Measurements from ENCODE around the gene OS9. TPM values are rescaled to one million over a fixed set of nuclear protein-coding genes. Genes with fewer than 3 reads are reported as not detected.

The OS9 gene
- total RNA-seq, 2 experiments from 2014 or later: 82.6 to 112 TPM

- intact Hi-C loops (cut with micrococcal nuclease; ENCODE audit: unreplicated experiment): no loop called here
- CTCF ChIA-PET (ENCODE audit: unreplicated experiment): no interaction called here
- DNase-seq (ENCODE audit: low spot score): no peak
- no peak overlapping the region for H2AFZ ChIP-seq (ENCODE audit: low read length)
- BruUV-seq (replicated peaks): no TSS peak
- H3K9me3 ChIP-seq (ENCODE audit: low read length): no peaks in the 10 kb centered on the region
- H3K27ac ChIP-seq (ENCODE audit: low read depth, low read length, poor library complexity, severe bottlenecking): no peak overlapping the region
- peaks cover 7% of the 10 kb centered on the region for H3K4me1 ChIP-seq (ENCODE audit: insufficient read depth, low read length, poor library complexity, severe bottlenecking)
- H3K79me2 ChIP-seq (ENCODE audit: insufficient read depth, low read depth, low read length): 0 out of 2 replicates have a peak, but pooled peaks cover 7% of the 10 kb centered on the region
- no peak overlapping the region for H3K4me2 ChIP-seq (ENCODE audit: low read length)
- peaks cover 10% of the 10 kb centered on the region; the same call in 1 of the 2 replicates for H4K20me1 ChIP-seq (ENCODE audit: insufficient read depth, low read length)
- no peaks in the 10 kb centered on the region for H3K9me2 ChIP-seq (ENCODE audit: insufficient read depth, low read length)
- POLR2A ChIA-PET: no interaction called here
- no peak overlapping the region for H3K4me3 ChIP-seq (ENCODE audit: low read depth, low read length, poor library complexity, severe bottlenecking)
- TF ChIP-seq CTCF (conservative IDR thresholded peaks at IDR 0.05; ENCODE audit: low read length): no peak
- no peak for TF ChIP-seq EZH2phosphoT487 (IDR thresholded peaks at IDR 0.05; ENCODE audit: borderline replicate concordance, low read depth, low read length)
- peaks cover 46% of the 10 kb centered on the region for H3K36me3 ChIP-seq (ENCODE audit: insufficient read depth, low read length)
Measured at GRCh38 chr12:57763881-57764661, 70.1 kb downstream of the OS9 start.

- peak overlapping the region; percentile 30; the same call in 1 of the 2 replicates for H3K4me2 ChIP-seq (ENCODE audit: low read length)
- H3K4me3 ChIP-seq (ENCODE audit: low read depth, low read length, poor library complexity, severe bottlenecking): no peak overlapping the region
- peaks cover 9% of the 10 kb centered on the region; the same call in 1 of the 2 replicates for H4K20me1 ChIP-seq (ENCODE audit: insufficient read depth, low read length)
- no peak for TF ChIP-seq CTCF (conservative IDR thresholded peaks at IDR 0.05; ENCODE audit: low read length)
- no peak for TF ChIP-seq EZH2phosphoT487 (IDR thresholded peaks at IDR 0.05; ENCODE audit: borderline replicate concordance, low read depth, low read length)
- no peak overlapping the region for H3K27ac ChIP-seq (ENCODE audit: low read depth, low read length, poor library complexity, severe bottlenecking)
- intact Hi-C loops (cut with micrococcal nuclease; ENCODE audit: unreplicated experiment): no loop called here
- no peak for DNase-seq (ENCODE audit: low spot score)
- CTCF ChIA-PET (ENCODE audit: unreplicated experiment): interaction anchor here (1.4 kb wide), 1 partner anchor 9 kb away, joined by 3 read pairs; no protein-coding TSS in a partner anchor
- H2AFZ ChIP-seq (ENCODE audit: low read length): no peak overlapping the region
- POLR2A ChIA-PET: no interaction called here
- no TSS peak for BruUV-seq (replicated peaks)
- no peaks in the 10 kb centered on the region for H3K9me2 ChIP-seq (ENCODE audit: insufficient read depth, low read length)
- H3K9me3 ChIP-seq (ENCODE audit: low read length): no peaks in the 10 kb centered on the region
- H3K36me3 ChIP-seq (ENCODE audit: insufficient read depth, low read length): peaks cover 46% of the 10 kb centered on the region
- H3K4me1 ChIP-seq (ENCODE audit: insufficient read depth, low read length, poor library complexity, severe bottlenecking): peaks cover 7% of the 10 kb centered on the region
- 0 out of 2 replicates have a peak, but pooled peaks cover 7% of the 10 kb centered on the region for H3K79me2 ChIP-seq (ENCODE audit: insufficient read depth, low read depth, low read length)
Measured at GRCh38 chr12:57764662-57765002, 70.7 kb downstream of the OS9 start.

Data from OCI-LY7 (cell line).